ENCODE results near the gene ADCY7.

DNA sequence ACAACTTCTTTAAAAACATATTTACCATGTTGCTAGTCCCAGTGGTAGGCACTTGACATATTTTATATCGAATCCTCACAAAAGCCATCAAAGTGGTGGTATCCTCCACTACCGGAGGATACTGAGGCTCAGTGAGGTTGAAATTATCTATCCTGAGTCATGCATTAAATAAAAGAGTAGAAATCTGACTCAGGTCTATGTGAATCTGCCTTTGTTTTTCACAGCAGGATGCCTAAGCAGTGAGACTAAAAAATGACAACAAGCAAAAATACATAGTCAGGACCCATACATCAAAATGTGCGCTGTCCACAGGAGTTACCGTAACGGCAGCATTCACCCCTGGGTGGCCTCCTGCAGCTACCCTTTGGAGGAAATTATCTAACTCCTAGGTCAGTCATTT, 84.8 kb downstream of the ADCY7 start:
- TF ChIP-seq, protein P1, sequence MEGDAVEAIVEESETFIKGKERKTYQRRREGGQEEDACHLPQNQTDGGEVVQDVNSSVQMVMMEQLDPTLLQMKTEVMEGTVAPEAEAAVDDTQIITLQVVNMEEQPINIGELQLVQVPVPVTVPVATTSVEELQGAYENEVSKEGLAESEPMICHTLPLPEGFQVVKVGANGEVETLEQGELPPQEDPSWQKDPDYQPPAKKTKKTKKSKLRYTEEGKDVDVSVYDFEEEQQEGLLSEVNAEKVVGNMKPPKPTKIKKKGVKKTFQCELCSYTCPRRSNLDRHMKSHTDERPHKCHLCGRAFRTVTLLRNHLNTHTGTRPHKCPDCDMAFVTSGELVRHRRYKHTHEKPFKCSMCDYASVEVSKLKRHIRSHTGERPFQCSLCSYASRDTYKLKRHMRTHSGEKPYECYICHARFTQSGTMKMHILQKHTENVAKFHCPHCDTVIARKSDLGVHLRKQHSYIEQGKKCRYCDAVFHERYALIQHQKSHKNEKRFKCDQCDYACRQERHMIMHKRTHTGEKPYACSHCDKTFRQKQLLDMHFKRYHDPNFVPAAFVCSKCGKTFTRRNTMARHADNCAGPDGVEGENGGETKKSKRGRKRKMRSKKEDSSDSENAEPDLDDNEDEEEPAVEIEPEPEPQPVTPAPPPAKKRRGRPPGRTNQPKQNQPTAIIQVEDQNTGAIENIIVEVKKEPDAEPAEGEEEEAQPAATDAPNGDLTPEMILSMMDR (IDR thresholded peaks at IDR 0.05; ENCODE audit: low read length): no peak
- TF ChIP-seq EZH2 (optimal IDR thresholded peaks at IDR 0.05; ENCODE audit: low read depth, low read length): no peak
- no peak for TF ChIP-seq EZH2phosphoT487 (IDR thresholded peaks at IDR 0.05; ENCODE audit: low read length)

Data from MM.1S (cell line).